Fibroblast of villous mesenchyme (primary cell): ENCODE data around the gene RASSF1. TPM values are rescaled to one million over a fixed set of nuclear protein-coding genes. Genes with fewer than 3 reads are reported as not detected.
A peak's percentile ranks its signal among the peaks of the same experiment; 100 is the strongest.

Experiments used
- DNase-seq: peaks from one replicate; pipeline ENCODE4 v3.0.0-alpha.2; 2010; ENCODE audit warnings: low read depth
- H3K4me3 ChIP-seq: 2 replicates; pipeline ENCODE4 v1.5.1; 2011; ENCODE audit warnings: low read depth, mild to moderate bottlenecking, low read length
- total RNA-seq: library from RNA; depleted of rRNA; stranded (reverse); fragments of >200 nt; gene quantifications from 2 replicates; pipeline ENCODE4 v1.2.3, GENCODE V29; 2012
- TF ChIP-seq, protein P1 (sequence below): IDR thresholded peaks from 2 replicates; pipeline ENCODE4 v1.5.1; 2012; ENCODE audit warnings: low read depth, mild to moderate bottlenecking, low read length; ENCODE audit not compliant: insufficient read depth

Gene RASSF1
- total RNA-seq, 1 donor = 36.3 TPM

DNA sequence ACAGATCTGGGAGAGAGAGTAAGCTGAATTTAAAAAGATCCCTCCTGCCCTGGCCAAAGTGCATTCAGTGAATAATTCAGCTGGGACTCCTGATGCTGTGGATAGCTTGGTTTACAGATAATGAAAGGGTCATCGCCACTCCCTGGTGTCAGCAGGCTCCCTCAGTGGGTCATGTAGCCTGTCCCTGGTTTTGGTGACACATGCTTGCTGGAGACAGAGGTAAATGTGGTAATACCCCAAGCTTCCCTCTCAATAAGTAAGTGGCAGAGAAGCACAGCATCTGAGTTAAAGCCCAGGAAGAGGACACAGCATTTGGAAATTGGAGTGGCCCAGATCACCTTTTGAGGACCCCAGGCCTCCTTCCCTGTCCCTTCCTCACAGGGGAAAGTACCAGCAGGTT lies 16.8 kb upstream of the RASSF1 start:
- DNase-seq = no peak
- TF ChIP-seq, protein P1, sequence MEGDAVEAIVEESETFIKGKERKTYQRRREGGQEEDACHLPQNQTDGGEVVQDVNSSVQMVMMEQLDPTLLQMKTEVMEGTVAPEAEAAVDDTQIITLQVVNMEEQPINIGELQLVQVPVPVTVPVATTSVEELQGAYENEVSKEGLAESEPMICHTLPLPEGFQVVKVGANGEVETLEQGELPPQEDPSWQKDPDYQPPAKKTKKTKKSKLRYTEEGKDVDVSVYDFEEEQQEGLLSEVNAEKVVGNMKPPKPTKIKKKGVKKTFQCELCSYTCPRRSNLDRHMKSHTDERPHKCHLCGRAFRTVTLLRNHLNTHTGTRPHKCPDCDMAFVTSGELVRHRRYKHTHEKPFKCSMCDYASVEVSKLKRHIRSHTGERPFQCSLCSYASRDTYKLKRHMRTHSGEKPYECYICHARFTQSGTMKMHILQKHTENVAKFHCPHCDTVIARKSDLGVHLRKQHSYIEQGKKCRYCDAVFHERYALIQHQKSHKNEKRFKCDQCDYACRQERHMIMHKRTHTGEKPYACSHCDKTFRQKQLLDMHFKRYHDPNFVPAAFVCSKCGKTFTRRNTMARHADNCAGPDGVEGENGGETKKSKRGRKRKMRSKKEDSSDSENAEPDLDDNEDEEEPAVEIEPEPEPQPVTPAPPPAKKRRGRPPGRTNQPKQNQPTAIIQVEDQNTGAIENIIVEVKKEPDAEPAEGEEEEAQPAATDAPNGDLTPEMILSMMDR = no peak
- peak overlapping the region; percentile 91 for H3K4me3 ChIP-seq

DNA sequence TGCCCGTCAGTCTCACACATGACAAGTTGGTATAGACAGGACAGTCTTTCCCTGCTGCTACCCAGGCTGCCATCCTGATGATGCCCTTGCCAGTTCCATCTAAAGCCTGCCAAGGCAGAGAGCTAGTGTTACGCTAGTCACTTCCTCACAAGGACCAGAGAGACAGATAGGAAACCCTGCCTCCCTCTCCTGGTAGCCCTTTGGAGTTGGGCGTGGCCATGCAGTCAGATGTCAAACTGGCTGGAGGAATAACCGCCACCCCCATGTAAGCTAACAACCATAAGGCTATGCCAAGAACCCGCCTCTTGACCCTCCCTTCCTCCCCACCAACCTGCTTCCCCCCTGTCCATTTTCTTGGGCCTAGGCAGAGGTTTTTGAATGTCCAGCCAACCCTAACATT lies 15.9 kb upstream of the RASSF1 start:
- peak overlapping the region; percentile 91 for H3K4me3 ChIP-seq
- TF ChIP-seq, protein P1 = no peak
- DNase-seq = peak; percentile 30

DNA sequence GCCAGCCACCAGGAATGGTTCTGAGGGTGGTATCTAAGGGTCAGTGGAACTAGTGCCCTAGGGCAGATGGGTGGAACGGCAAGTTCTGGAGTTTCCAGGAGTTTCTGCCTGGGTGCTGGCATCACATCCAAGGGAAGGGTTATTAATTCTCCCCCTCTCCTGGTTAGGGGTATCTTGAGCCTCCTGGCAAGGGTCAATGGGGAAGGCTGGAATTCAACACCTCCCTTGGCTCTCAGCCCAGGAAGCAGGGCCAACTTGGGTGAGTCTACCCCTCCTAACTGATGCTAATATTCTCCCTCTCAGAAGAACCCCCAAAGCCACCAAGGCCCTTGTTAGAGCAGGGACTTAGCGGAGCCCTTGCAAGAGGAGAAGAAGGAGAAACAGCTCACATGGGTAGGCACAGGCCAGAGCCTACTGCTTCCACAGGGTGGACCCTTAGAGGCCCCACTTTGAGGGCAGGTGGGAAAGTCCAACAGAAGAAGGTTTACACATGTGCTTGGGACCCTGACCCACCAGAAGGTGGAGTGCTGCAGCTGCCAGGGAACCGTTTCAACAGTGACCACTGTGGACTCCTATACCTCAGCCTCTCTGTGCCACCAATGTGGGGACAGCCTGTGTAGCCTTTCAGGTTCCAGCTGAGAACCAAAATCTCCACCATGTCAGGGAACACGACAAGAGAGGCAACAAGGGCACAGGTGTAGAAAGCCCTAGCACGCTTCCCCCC lies 15.4 kb upstream of the RASSF1 start:
- no peak for DNase-seq
- TF ChIP-seq, protein P1 = no peak
- peak overlapping the region; percentile 91 for H3K4me3 ChIP-seq

- TF ChIP-seq, protein P1 = no peak
- DNase-seq = no peak
- H3K4me3 ChIP-seq = no peak overlapping the region
These were observed 14.2 kb upstream of the RASSF1 start for GRCh38 chr3:50354850-50355249.

GRCh38 chr3:50354186-50354764 lies 13.6 kb upstream of the RASSF1 start:
- no peak overlapping the region for H3K4me3 ChIP-seq
- no peak for DNase-seq
- TF ChIP-seq, protein P1 = no peak

GRCh38 chr3:50353245-50354004 lies 12.8 kb upstream of the RASSF1 start:
- H3K4me3 ChIP-seq = no peak overlapping the region
- TF ChIP-seq, protein P1 = no peak
- no peak for DNase-seq
